Sigmoid colon (tissue), 7 donors: ENCODE data around the gene GLRA3. TPM values are rescaled to one million over a fixed set of nuclear protein-coding genes. Genes with fewer than 3 reads are reported as not detected.
"Not testable (repeated sequence)": the region's sequence is repeated elsewhere in the genome, so short reads cannot be mapped to it uniquely, and the experiment has no call there.

Source experiments
- DNase-seq: peaks from one replicate; pipeline ENCODE4 v3.0.0-alpha.2; 2019
- H3K27ac ChIP-seq, 4 donors: fragments of 200-600 bp; sonication (generic); one replicate each; pipeline ENCODE4 v1.5.1; 2016 to 2019; ENCODE audit warnings: mild to moderate bottlenecking in 1 of 4
- H3K27me3 ChIP-seq, 3 donors: fragments of 200-600 bp; sonication (generic); one replicate each; pipeline ENCODE4 v1.5.1; 2019; ENCODE audit warnings: mild to moderate bottlenecking in 1 of 3
- H3K36me3 ChIP-seq, 4 donors: fragments of 200-600 bp; sonication (generic); one replicate each; pipeline ENCODE4 v1.5.1; 2016 to 2019
- H3K4me1 ChIP-seq, 4 donors: fragments of 200-600 bp; sonication (generic); one replicate each; pipeline ENCODE4 v1.5.1; 2017 to 2019
- H3K4me3 ChIP-seq, 4 donors: fragments of 200-600 bp; sonication (generic); one replicate each; pipeline ENCODE4 v1.5.1; 2017 to 2019; ENCODE audit warnings: mild to moderate bottlenecking in 2 of 4, moderate library complexity in 1 of 4
- H3K9me3 ChIP-seq, 4 donors: fragments of 200-600 bp in 3 of 4; sonication (generic) in 3 of 4; one replicate each; pipeline versions ENCODE4 v1.5.1 to v1.6.1; 2013 to 2019
- CTCF ChIP-seq, 4 experiments: fragments of 450-650 bp in 3 of 4; fragments of 200-600 bp in 1 of 4; IDR thresholded peaks; one replicate each; pipeline ENCODE4 v1.5.1; 2016 to 2019; ENCODE audit warnings: antibody characterized with exemption in 4 of 4, mild to moderate bottlenecking in 3 of 4, moderate library complexity in 2 of 4
- EP300 ChIP-seq, 4 donors: sonication (generic); formaldehyde crosslinking; IDR thresholded peaks; one replicate each; pipeline ENCODE4 v1.6.1; 2017; ENCODE audit warnings: antibody characterized with exemption in 4 of 4
- POLR2A ChIP-seq, 2 donors: fragments of 450-650 bp; IDR thresholded peaks; one replicate each; pipeline ENCODE4 v1.6.1; 2016; ENCODE audit warnings: antibody characterized with exemption in 2 of 2, mild to moderate bottlenecking in 2 of 2, moderate library complexity in 2 of 2
- POLR2AphosphoS5 ChIP-seq, 4 donors: sonication (generic); formaldehyde crosslinking; IDR thresholded peaks; one replicate each; pipeline ENCODE4 v1.6.1; 2017; ENCODE audit warnings: antibody characterized with exemption in 4 of 4
- WGBS, 2 donors: extraction: QIAGEN DNeasy Blood & Tissue Kit; methylation state at CpG; one replicate each; pipeline ENCODE4 v1.1.7; 2013; 5-methylcytosine and 5-hydroxymethylcytosine counted together
- intact Hi-C: fragments of 100-400 bp; cut with DNase I; formaldehyde crosslinking; loops from one replicate; pipeline ENCODE4 v1.15.1; 2023
- polyA plus RNA-seq, 3 donors: library from polyadenylated mRNA; stranded (reverse); fragments of 200-250 nt; gene quantifications; one replicate each; pipeline ENCODE4 v1.2.3, GENCODE V29; 2013
- total RNA-seq, 4 donors: library from RNA; depleted of rRNA; stranded (reverse); fragments of >200 nt; gene quantifications; one replicate each; pipeline ENCODE4 v1.1.0, GENCODE V29; 2016
- donor health status: healthy with polysubstance abuse.
- donor health status: Bipolar disorder and iron deficiency.
- donor health status: healthy.

Gene GLRA3
- total and polyA plus RNA-seq, 7 donors: under 0.01 to 0.33 (median 0.04) TPM; not detected in 2

DNA sequence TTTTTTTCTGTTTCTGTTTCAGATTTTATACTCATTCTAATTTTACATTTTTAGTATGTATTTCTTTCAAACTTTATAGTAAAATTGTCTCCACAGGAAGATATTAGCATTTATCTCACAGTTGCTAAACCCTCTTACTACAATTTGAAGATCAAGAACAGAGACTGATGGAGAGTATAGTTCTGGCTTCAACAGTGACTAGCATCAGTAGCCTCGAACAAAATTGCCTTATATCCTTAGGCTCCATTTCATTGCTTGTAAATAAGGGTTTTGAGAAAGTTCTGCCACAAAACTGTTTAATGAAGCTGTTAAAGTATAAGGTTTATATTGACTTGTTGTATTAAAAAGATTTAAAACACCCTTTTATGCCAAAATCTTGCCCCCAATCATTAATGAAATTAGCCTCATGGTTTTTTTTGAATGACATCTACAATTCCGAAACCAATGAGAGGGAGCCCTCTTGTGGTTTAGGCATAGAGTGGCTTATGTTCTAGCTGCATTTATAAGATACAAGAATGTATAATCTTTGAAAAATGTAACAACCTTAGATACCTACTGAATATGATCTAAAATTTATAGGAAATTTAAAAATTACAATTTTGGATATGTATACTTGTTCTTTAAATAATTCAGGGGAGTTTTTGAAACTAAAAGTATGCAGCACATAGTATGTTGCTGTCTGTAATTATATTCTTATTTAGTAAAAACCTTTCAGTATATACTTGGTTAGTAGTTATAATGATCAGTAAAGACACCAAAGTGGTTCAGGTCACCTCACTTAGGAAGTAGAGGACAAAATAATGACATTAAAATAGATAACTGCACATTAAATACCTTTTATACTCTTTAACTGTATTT lies 196.9 kb downstream of the GLRA3 start:
- Histone ChIP-seq H3K9me3 (no peaks in the 10 kb centered on the region), H3K27me3 (no peaks in the 10 kb centered on the region), H3K4me3 (no peak overlapping the region), H3K27ac (no peak overlapping the region), H3K36me3 (no peaks in the 10 kb centered on the region), H3K4me1 (peaks cover 0 to 35% (median 14%) of the 10 kb centered on the region in 4 donors)
- TF ChIP-seq POLR2AphosphoS5 (IDR thresholded peaks at IDR 0.05): no peak
- peak; percentile 57 to 76 (median 66) for TF ChIP-seq CTCF (IDR thresholded peaks at IDR 0.05)
- no peak for TF ChIP-seq EP300 (IDR thresholded peaks at IDR 0.05)
- no peak for DNase-seq
- intact Hi-C loops: loop anchor here (2.0 kb wide), 2 partner anchors 115 to 267 kb away; no protein-coding TSS in a partner anchor
- 17 to 40% methylated on average over 2 of the region's 2 CpGs for WGBS, 2 donors

DNA sequence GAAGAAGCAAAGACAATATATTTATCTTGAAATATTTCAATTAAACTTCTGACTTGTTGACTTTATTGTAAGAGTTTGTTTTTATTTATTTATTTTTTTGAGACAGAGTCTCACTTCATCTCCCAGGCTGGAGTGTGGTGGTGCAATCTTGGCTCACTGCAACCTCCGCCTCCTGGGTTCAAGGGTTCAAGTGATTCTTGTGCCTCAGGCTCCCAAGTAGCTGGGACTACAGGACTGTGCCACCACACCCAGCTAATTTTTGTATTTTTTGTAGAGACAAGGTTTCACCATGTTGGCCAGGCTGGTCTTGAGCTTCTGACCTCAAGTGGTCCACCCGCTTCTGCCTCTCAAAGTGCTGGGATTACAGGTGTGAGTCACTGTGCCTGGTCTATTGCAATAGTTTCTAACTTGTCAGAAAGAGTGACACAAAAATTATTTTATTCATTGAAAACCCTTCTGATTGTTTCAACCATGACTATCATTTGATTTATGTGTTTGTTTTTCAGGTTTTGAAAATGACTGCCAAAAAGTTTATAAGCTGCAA lies 199.1 kb downstream of the GLRA3 start:
- DNase-seq, H3K4me3 ChIP-seq, H3K27me3 ChIP-seq, H3K36me3 ChIP-seq, H3K27ac ChIP-seq, intact Hi-C loops, H3K9me3 ChIP-seq: not testable (repeated sequence)
- peaks cover 0 to 35% (median 14%) of the 10 kb centered on the region in 4 donors for H3K4me1 ChIP-seq
- WGBS, 2 donors: 92 to 96% methylated on average over 2 of the region's 2 CpGs

- H3K27me3 ChIP-seq: no peaks in the 10 kb centered on the region
- no peaks in the 10 kb centered on the region for H3K36me3 ChIP-seq
- no peak overlapping the region for H3K4me3 ChIP-seq
- H3K27ac ChIP-seq: no peak overlapping the region
- TF ChIP-seq POLR2AphosphoS5 (IDR thresholded peaks at IDR 0.05): no peak
- no peak for TF ChIP-seq POLR2A (IDR thresholded peaks at IDR 0.05)
- TF ChIP-seq EP300 (IDR thresholded peaks at IDR 0.05): no peak
- TF ChIP-seq CTCF (IDR thresholded peaks at IDR 0.05): no peak
- 85 to 94% methylated on average over 2 of the region's 2 CpGs for WGBS, 2 donors
- no peaks in the 10 kb centered on the region for H3K9me3 ChIP-seq
- intact Hi-C loops: no loop called here
- DNase-seq: no peak
- peaks cover 0 to 35% (median 14%) of the 10 kb centered on the region in 4 donors for H3K4me1 ChIP-seq
These were observed 199.8 kb downstream of the GLRA3 start for GRCh38 chr4:174629265-174629664.

DNA sequence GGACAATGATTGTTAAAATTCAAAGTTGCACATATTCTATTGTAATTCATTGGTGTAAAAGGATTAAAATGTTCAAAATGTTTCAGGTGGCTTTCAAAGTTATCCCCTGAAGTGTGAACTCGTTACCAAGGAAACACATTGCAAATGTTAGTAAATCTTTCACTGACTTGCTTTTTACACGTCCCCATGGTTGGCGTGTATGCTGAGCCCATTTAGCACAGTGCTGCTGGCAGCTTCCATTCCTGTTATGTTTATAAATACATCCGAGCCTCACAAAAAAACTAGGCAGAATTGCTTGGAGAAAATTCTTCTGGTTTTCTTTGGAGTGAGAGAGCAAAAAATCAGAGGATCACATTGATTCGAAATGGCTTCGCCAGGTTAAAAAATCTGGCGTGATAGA lies 200.9 kb downstream of the GLRA3 start:
- Histone ChIP-seq H3K27ac (no peak overlapping the region), H3K9me3 (no peaks in the 10 kb centered on the region), H3K4me1 (peaks cover 0 to 35% (median 14%) of the 10 kb centered on the region in 4 donors), H3K27me3 (no peaks in the 10 kb centered on the region), H3K36me3 (no peaks in the 10 kb centered on the region), H3K4me3 (no peak overlapping the region)
- no peak for TF ChIP-seq POLR2A (IDR thresholded peaks at IDR 0.05)
- no peak for TF ChIP-seq POLR2AphosphoS5 (IDR thresholded peaks at IDR 0.05)
- no peak for TF ChIP-seq EP300 (IDR thresholded peaks at IDR 0.05)
- TF ChIP-seq CTCF (IDR thresholded peaks at IDR 0.05): no peak
- WGBS, 2 donors: 75 to 83% methylated on average over 7 of the region's 7 CpGs
- DNase-seq: no peak
- intact Hi-C loops: no loop called here

DNA sequence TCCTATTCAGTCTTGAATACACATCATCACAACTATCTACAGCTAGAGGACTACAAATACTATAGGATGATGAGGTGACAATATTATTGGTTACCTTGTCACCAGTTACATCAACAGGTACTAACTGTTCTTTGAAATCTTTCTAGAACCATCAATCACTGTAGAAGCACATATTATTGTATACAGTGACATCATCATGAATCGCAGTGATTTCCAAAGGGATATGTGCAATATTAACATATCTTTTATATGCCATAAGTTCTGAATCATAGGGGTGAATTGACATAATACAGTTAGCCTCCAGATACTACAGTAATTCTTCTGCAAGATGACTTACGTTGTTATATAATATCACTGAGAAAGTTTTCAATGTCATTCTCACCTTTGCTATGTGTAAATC lies 201.6 kb downstream of the GLRA3 start:
- H3K4me1 ChIP-seq: peaks cover 0 to 35% (median 14%) of the 10 kb centered on the region in 4 donors
- H3K27ac ChIP-seq: no peak overlapping the region
- WGBS, 2 donors: 90 to 96% methylated on average over 2 of the region's 2 CpGs
- intact Hi-C loops: no loop called here
- H3K36me3 ChIP-seq: no peaks in the 10 kb centered on the region
- no peak overlapping the region for H3K4me3 ChIP-seq
- no peaks in the 10 kb centered on the region for H3K9me3 ChIP-seq
- DNase-seq: no peak
- no peaks in the 10 kb centered on the region for H3K27me3 ChIP-seq
- TF ChIP-seq POLR2A (IDR thresholded peaks at IDR 0.05) (no peak), POLR2AphosphoS5 (IDR thresholded peaks at IDR 0.05) (no peak), EP300 (IDR thresholded peaks at IDR 0.05) (no peak), CTCF (IDR thresholded peaks at IDR 0.05) (no peak)
